Breast epithelium (tissue), 4 donors: ENCODE measurements around the gene CARD14. TPM values are rescaled to one million over a fixed set of nuclear protein-coding genes. Genes with fewer than 3 reads are reported as not detected.
A peak's percentile ranks its signal among the peaks of the same experiment; 100 is the strongest.

ENCODE experiments used
- DNase-seq, 2 donors: peaks; one replicate each; pipeline ENCODE4 v3.0.0-alpha.2; 2019; ENCODE audit warnings: low spot score in 2 of 2
- H3K27ac ChIP-seq, 2 donors: fragments of 200-600 bp; sonication (generic) in 1 of 2; one replicate each; pipeline ENCODE4 v1.5.1; 2016 to 2019; ENCODE audit warnings: mild to moderate bottlenecking in 1 of 2
- H3K27me3 ChIP-seq, 2 donors: fragments of 200-600 bp; sonication (generic) in 1 of 2; one replicate each; pipeline versions ENCODE4 v1.5.1 to v1.6.0; 2017 to 2019; ENCODE audit warnings: control low read depth in 1 of 2, mild to moderate bottlenecking in 1 of 2
- H3K36me3 ChIP-seq: fragments of 200-600 bp; one replicate; pipeline ENCODE4 v1.5.1; 2019
- H3K4me1 ChIP-seq, 2 donors: fragments of 200-600 bp; sonication (generic); one replicate each; pipeline ENCODE4 v1.5.1; 2016 to 2019; ENCODE audit warnings: control low read depth in 1 of 2
- H3K4me3 ChIP-seq, 3 donors: fragments of 200-600 bp; sonication (generic); 1 replicate in 2 of 3; 2 replicates in 1 of 3; pipeline ENCODE4 v1.5.1; 2016 to 2019; ENCODE audit warnings: mild to moderate bottlenecking in 3 of 3, moderate library complexity in 2 of 3
- H3K9me3 ChIP-seq, 2 donors: fragments of 200-600 bp; sonication (generic) in 1 of 2; one replicate each; pipeline ENCODE4 v1.5.1; 2016 to 2019; ENCODE audit warnings: control low read depth in 1 of 2
- CTCF ChIP-seq, 3 donors: fragments of 450-650 bp; IDR thresholded peaks; one replicate each; pipeline ENCODE4 v1.5.1; 2016 to 2017; ENCODE audit warnings: antibody characterized with exemption in 3 of 3, mild to moderate bottlenecking in 3 of 3, moderate library complexity in 3 of 3
- POLR2A ChIP-seq: fragments of 450-650 bp; IDR thresholded peaks from one replicate; pipeline ENCODE4 v1.6.1; 2016; ENCODE audit warnings: antibody characterized with exemption, mild to moderate bottlenecking, moderate library complexity
- POLR2AphosphoS5 ChIP-seq, 3 donors: sonication (generic); formaldehyde crosslinking; IDR thresholded peaks; one replicate each; pipeline ENCODE4 v1.6.1; 2017; ENCODE audit warnings: antibody characterized with exemption in 3 of 3
- intact Hi-C: fragments of 100-400 bp; cut with DNase I; formaldehyde crosslinking; loops from one replicate; pipeline ENCODE4 v1.15.1; 2023; ENCODE audit warnings: low total_unique reads
- total RNA-seq, 3 donors: library from RNA; depleted of rRNA; stranded (reverse); fragments of >200 nt; gene quantifications; one replicate each; pipeline ENCODE4 v1.1.0, GENCODE V29; 2016

Gene CARD14
- total RNA-seq, 3 donors from 2014 or later = 0.32 to 13.8 (median 9.4) TPM

GRCh38 chr17:80142929-80143328 lies 26.9 kb upstream of the CARD14 start:
- no peak for DNase-seq
- Histone ChIP-seq H3K36me3 (peaks cover 18% of the 10 kb centered on the region), H3K4me3 (no peak overlapping the region), H3K27ac (no peak overlapping the region), H3K27me3 (no peaks in the 10 kb centered on the region), H3K9me3 (no peaks in the 10 kb centered on the region), H3K4me1 (peaks cover 3 to 12% of the 10 kb centered on the region in 2 donors)
- intact Hi-C loops = no loop called here
- TF ChIP-seq POLR2AphosphoS5 (IDR thresholded peaks at IDR 0.05) (no peak), POLR2A (no peak), CTCF (IDR thresholded peaks at IDR 0.05) (no peak)

GRCh38 chr17:80145076-80146075 lies 24.5 kb upstream of the CARD14 start:
- DNase-seq = no peak
- no peaks in the 10 kb centered on the region for H3K27me3 ChIP-seq
- H3K27ac ChIP-seq = peak overlapping the region; percentile 96 to 98
- intact Hi-C loops = no loop called here
- peak overlapping the region; percentile 94 to 100 (median 96) for H3K4me3 ChIP-seq
- H3K4me1 ChIP-seq = peaks cover 3 to 12% of the 10 kb centered on the region in 2 donors
- no peaks in the 10 kb centered on the region for H3K9me3 ChIP-seq
- TF ChIP-seq POLR2A = no peak
- no peak for TF ChIP-seq CTCF (IDR thresholded peaks at IDR 0.05)
- TF ChIP-seq POLR2AphosphoS5 (IDR thresholded peaks at IDR 0.05) = no peak
- peaks cover 5% of the 10 kb centered on the region for H3K36me3 ChIP-seq

- no peaks in the 10 kb centered on the region for H3K27me3 ChIP-seq
These were observed 23.5 kb upstream of the CARD14 start for GRCh38 chr17:80146121-80147034.

GRCh38 chr17:80147035-80147822 lies 22.6 kb upstream of the CARD14 start, which contains the start of gene EIF4A3:
EIF4A3 (minus strand) TSS chr17:80147128; CDS start chr17:80146961, 167 bp downstream.
- DNase-seq = peak; percentile 98 to 99
- no peak for TF ChIP-seq CTCF (IDR thresholded peaks at IDR 0.05)
- peak; percentile 86 to 98 (median 94) for TF ChIP-seq POLR2AphosphoS5 (IDR thresholded peaks at IDR 0.05)
- peak; percentile 64 for TF ChIP-seq POLR2A
- H3K4me1 ChIP-seq = peaks cover 3 to 12% of the 10 kb centered on the region in 2 donors
- no peaks in the 10 kb centered on the region for H3K27me3 ChIP-seq
- intact Hi-C loops = loop anchor here (1.0 kb wide), 1 partner anchor 42 kb away; no protein-coding TSS in a partner anchor
- H3K27ac ChIP-seq = peak within 1 kb of the TSS; percentile 96 to 98
- H3K9me3 ChIP-seq = no peaks in the 10 kb centered on the region
- H3K4me3 ChIP-seq = peak within 1 kb of the TSS; percentile 94 to 100 (median 96)
- peaks cover 5% of the 10 kb centered on the region for H3K36me3 ChIP-seq

More at GRCh38 chr17:80146121-80147034, 23.5 kb upstream of the CARD14 start:
- Histone ChIP-seq H3K9me3 (no peaks in the 10 kb centered on the region), H3K27ac (peak overlapping the region; percentile 96 to 98), H3K4me1 (peaks cover 3 to 12% of the 10 kb centered on the region in 2 donors), H3K36me3 (peaks cover 5% of the 10 kb centered on the region), H3K4me3 (peak overlapping the region; percentile 94 to 100 (median 96))
- DNase-seq = no peak
- TF ChIP-seq CTCF (IDR thresholded peaks at IDR 0.05) (no peak), POLR2AphosphoS5 (IDR thresholded peaks at IDR 0.05) (no peak), POLR2A (no peak)
- intact Hi-C loops = loop anchor here (1.0 kb wide), 1 partner anchor 43 kb away; no protein-coding TSS in a partner anchor
